HL-60 (cell line): ENCODE measurements around the gene GLB1L.
A peak's percentile ranks its signal among the peaks of the same experiment; 100 is the strongest.

Experiments used
- DNase-seq, 2 experiments: peaks; one replicate each; pipeline ENCODE4 v3.0.0-alpha.2; 2010 to 2020; ENCODE audit warnings: low read depth in 1 of 2, low spot score in 1 of 2
- H3K27ac ChIP-seq: fragments of 250-450 bp; sonication (Bioruptor Pico); replicated peaks from 2 replicates; pipeline ENCODE4 v1.5.1; 2020; ENCODE audit warnings: mild to moderate bottlenecking, moderate library complexity
- H3K27me3 ChIP-seq: fragments of 250-450 bp; sonication (Bioruptor Pico); 2 replicates; pipeline ENCODE4 v1.5.1; 2021; ENCODE audit warnings: mild to moderate bottlenecking, moderate library complexity; ENCODE audit not compliant: insufficient read depth, poor library complexity, severe bottlenecking
- H3K4me3 ChIP-seq: replicated peaks from 2 replicates; pipeline ENCODE4 v1.5.1; 2011; ENCODE audit warnings: mild to moderate bottlenecking, control low read depth, low read length; ENCODE audit not compliant: insufficient read depth
- CTCF ChIP-seq: IDR thresholded peaks from one replicate; pipeline ENCODE4 v1.5.1; 2011; ENCODE audit warnings: low read length, control low read depth, inconsistent platforms; ENCODE audit not compliant: insufficient read depth
- GABPA ChIP-seq: IDR thresholded peaks from 2 replicates; pipeline ENCODE4 v1.6.1; 2012; ENCODE audit warnings: low read depth
- POLR2AphosphoS5 ChIP-seq: IDR thresholded peaks from 2 replicates; pipeline ENCODE4 v1.6.1; 2012; ENCODE audit warnings: low read depth
- REST ChIP-seq: IDR thresholded peaks from 2 replicates; pipeline ENCODE4 v1.6.1; 2012; ENCODE audit warnings: low read depth; ENCODE audit not compliant: insufficient replicate concordance
- SPI1 ChIP-seq: IDR thresholded peaks from 2 replicates; pipeline ENCODE4 v1.6.1; 2012; ENCODE audit warnings: low read depth, mild to moderate bottlenecking, borderline replicate concordance

Gene GLB1L

GRCh38 chr2:219230059-219230540 is 15.1 kb downstream of the GLB1L start:
- Histone ChIP-seq H3K4me3 (peak overlapping the region; percentile 75), H3K27ac (peak overlapping the region; percentile 70), H3K27me3 (no peaks in the 10 kb centered on the region)
- DNase-seq: peak in 1 of 2 experiments; percentile 64
- TF ChIP-seq CTCF (no peak), SPI1 (no peak), POLR2AphosphoS5 (no peak), REST (no peak), GABPA (no peak)

GRCh38 chr2:219229305-219230058 is 15.8 kb downstream of the GLB1L start, which contains the start of the genes ANKZF1 and ATG9A:
Gene ANKZF1, plus strand, starts transcription at chr2:219229806. Its CDS starts 452 bp downstream, at chr2:219230258.
Gene ATG9A, minus strand, starts transcription at chr2:219229636. Its CDS starts 1,612 bp downstream, at chr2:219228024.
- peak; percentile 96 to 99 for DNase-seq
- no peaks in the 10 kb centered on the region for H3K27me3 ChIP-seq
- TF ChIP-seq CTCF (no peak), REST (peak; percentile 49), POLR2AphosphoS5 (peak; percentile 79), GABPA (no peak), SPI1 (no peak)
- H3K27ac ChIP-seq: peak within 1 kb of the TSS; percentile 70
- peak within 1 kb of the TSS; percentile 75 for H3K4me3 ChIP-seq

- DNase-seq: peak in 1 of 2 experiments; percentile 7
- peak overlapping the region; percentile 75 for H3K4me3 ChIP-seq
- peak overlapping the region; percentile 2; the same call in 1 of the 2 replicates for H3K27ac ChIP-seq
- no peak for TF ChIP-seq SPI1
- no peak for TF ChIP-seq CTCF
- TF ChIP-seq POLR2AphosphoS5: no peak
- no peak for TF ChIP-seq GABPA
- no peak for TF ChIP-seq REST
- no peaks in the 10 kb centered on the region for H3K27me3 ChIP-seq
Observed at GRCh38 chr2:219228911-219229304, 16.3 kb downstream of the GLB1L start.
